ENCODE data around the gene PTPRN2. TPM values are rescaled to one million over a fixed set of nuclear protein-coding genes. Genes with fewer than 3 reads are reported as not detected.
A peak's percentile ranks its signal among the peaks of the same experiment; 100 is the strongest.
"Not testable (repeated sequence)": the region's sequence is repeated elsewhere in the genome, so short reads cannot be mapped to it uniquely, and the experiment has no call there.

Gene PTPRN2
- total RNA-seq, 1 donor from 2014 or later = 11.4 TPM

GRCh38 chr7:157699357-157700013, 888.1 kb downstream of the PTPRN2 start:
- Mint-ChIP-seq H3K36me3 (ENCODE audit: insufficient read depth) (no peaks in the 10 kb centered on the region), H3K27ac (no peak overlapping the region), H3K27me3 (peaks cover 60% of the 10 kb centered on the region), H3K4me1 (ENCODE audit: low read depth) (no peaks in the 10 kb centered on the region), H3K4me3 (ENCODE audit: low read depth) (no peak overlapping the region), H3K9me3 (ENCODE audit: low read depth) (no peaks in the 10 kb centered on the region)
- DNase-seq (ENCODE audit: low spot score, unreplicated experiment) = no peak
- TF ChIP-seq CTCF (IDR thresholded peaks at IDR 0.05; ENCODE audit: unreplicated experiment) = no peak

GRCh38 chr7:157697287-157697686, 890.3 kb downstream of the PTPRN2 start:
- not testable (repeated sequence) for H3K9me3 Mint-ChIP-seq (ENCODE audit: low read depth); H3K36me3 Mint-ChIP-seq (ENCODE audit: insufficient read depth); H3K27ac Mint-ChIP-seq; H3K4me3 Mint-ChIP-seq (ENCODE audit: low read depth); DNase-seq (ENCODE audit: low spot score, unreplicated experiment); H3K4me1 Mint-ChIP-seq (ENCODE audit: low read depth)
- peaks cover 50% of the 10 kb centered on the region for H3K27me3 Mint-ChIP-seq

- not testable (repeated sequence) for DNase-seq (ENCODE audit: low spot score, unreplicated experiment); H3K27ac Mint-ChIP-seq; H3K4me3 Mint-ChIP-seq (ENCODE audit: low read depth); H3K36me3 Mint-ChIP-seq (ENCODE audit: insufficient read depth); H3K9me3 Mint-ChIP-seq (ENCODE audit: low read depth); H3K4me1 Mint-ChIP-seq (ENCODE audit: low read depth)
- peaks cover 45% of the 10 kb centered on the region for H3K27me3 Mint-ChIP-seq
These were observed 892.0 kb downstream of the PTPRN2 start for GRCh38 chr7:157695609-157696008.

- Mint-ChIP-seq H3K27ac (no peak overlapping the region), H3K27me3 (peaks cover 40% of the 10 kb centered on the region), H3K4me3 (ENCODE audit: low read depth) (no peak overlapping the region), H3K4me1 (ENCODE audit: low read depth) (peaks cover 4% of the 10 kb centered on the region), H3K36me3 (ENCODE audit: insufficient read depth) (no peaks in the 10 kb centered on the region), H3K9me3 (ENCODE audit: low read depth) (no peaks in the 10 kb centered on the region)
- TF ChIP-seq CTCF (IDR thresholded peaks at IDR 0.05; ENCODE audit: unreplicated experiment) = no peak
- DNase-seq (ENCODE audit: low spot score, unreplicated experiment) = no peak
These were observed 893.3 kb downstream of the PTPRN2 start for GRCh38 chr7:157694376-157694665.

- peak; percentile 48 for DNase-seq (ENCODE audit: low spot score, unreplicated experiment)
- Mint-ChIP-seq H3K9me3 (ENCODE audit: low read depth) (no peaks in the 10 kb centered on the region), H3K36me3 (ENCODE audit: insufficient read depth) (no peaks in the 10 kb centered on the region), H3K4me3 (ENCODE audit: low read depth) (no peak overlapping the region), H3K27me3 (peaks cover 37% of the 10 kb centered on the region), H3K27ac (no peak overlapping the region), H3K4me1 (ENCODE audit: low read depth) (peaks cover 4% of the 10 kb centered on the region)
- no peak for TF ChIP-seq CTCF (IDR thresholded peaks at IDR 0.05; ENCODE audit: unreplicated experiment)
These were observed 893.9 kb downstream of the PTPRN2 start for GRCh38 chr7:157693521-157694375.

- no peak for DNase-seq (ENCODE audit: low spot score, unreplicated experiment)
- Mint-ChIP-seq H3K4me1 (ENCODE audit: low read depth) (peaks cover 4% of the 10 kb centered on the region), H3K27me3 (peaks cover 43% of the 10 kb centered on the region), H3K9me3 (ENCODE audit: low read depth) (no peaks in the 10 kb centered on the region), H3K4me3 (ENCODE audit: low read depth) (no peak overlapping the region), H3K36me3 (ENCODE audit: insufficient read depth) (no peaks in the 10 kb centered on the region), H3K27ac (no peak overlapping the region)
- TF ChIP-seq CTCF (IDR thresholded peaks at IDR 0.05; ENCODE audit: unreplicated experiment) = no peak
These were observed 894.5 kb downstream of the PTPRN2 start for GRCh38 chr7:157693071-157693520.
